HFF-Myc (cell line): ENCODE results near the gene USP27X.

Experiments
- DNase-seq: peaks from one replicate; pipeline ENCODE4 v3.0.0-alpha.2; 2011; ENCODE audit warnings: low read depth; ENCODE audit errors: extremely low read depth
- H3K4me3 ChIP-seq: replicated peaks from 2 replicates; pipeline ENCODE4 v1.5.1; 2011; ENCODE audit warnings: low read depth, mild to moderate bottlenecking, control low read depth, low read length
- CTCF ChIP-seq: IDR thresholded peaks from 2 replicates; pipeline ENCODE4 v1.5.1; 2012; ENCODE audit warnings: mild to moderate bottlenecking, low read depth, low read length, control low read depth; ENCODE audit errors: missing control alignments

Gene USP27X

GRCh38 chrX:49846522-49846921, 32.8 kb upstream of the USP27X start:
- no peak for TF ChIP-seq CTCF
- no peak overlapping the region for H3K4me3 ChIP-seq
- DNase-seq = no peak

- no peak for DNase-seq
- TF ChIP-seq CTCF = no peak
- H3K4me3 ChIP-seq = no peak overlapping the region
Observed at GRCh38 chrX:49848275-49848674, 31.0 kb upstream of the USP27X start.

- no peak overlapping the region for H3K4me3 ChIP-seq
- no peak for DNase-seq
- TF ChIP-seq CTCF = no peak
Observed at GRCh38 chrX:49850028-49850427, 29.3 kb upstream of the USP27X start.

GRCh38 chrX:49853661-49854060, 25.6 kb upstream of the USP27X start:
- no peak for DNase-seq
- no peak for TF ChIP-seq CTCF
- no peak overlapping the region for H3K4me3 ChIP-seq

DNA sequence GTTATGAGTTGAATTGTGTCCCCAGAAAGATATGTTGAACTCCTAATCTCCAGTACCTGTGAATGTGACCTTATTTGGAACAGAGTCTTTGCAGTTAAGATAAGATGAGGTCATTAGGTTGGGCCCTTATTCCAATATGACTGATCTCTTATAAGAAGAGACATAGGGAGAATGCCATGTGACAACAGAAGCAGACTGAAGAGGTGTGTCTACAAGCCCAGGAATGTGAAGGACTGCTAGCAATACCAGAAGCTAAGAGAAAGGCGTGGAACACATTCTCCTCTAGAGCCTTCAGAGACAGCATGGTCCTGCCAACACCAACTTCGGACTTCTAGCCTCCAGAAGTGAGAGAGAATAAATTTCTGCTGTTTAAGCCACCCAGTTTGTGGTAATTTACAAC, 22.5 kb upstream of the USP27X start:
- DNase-seq = no peak
- H3K4me3 ChIP-seq = no peak overlapping the region
- no peak for TF ChIP-seq CTCF

DNA sequence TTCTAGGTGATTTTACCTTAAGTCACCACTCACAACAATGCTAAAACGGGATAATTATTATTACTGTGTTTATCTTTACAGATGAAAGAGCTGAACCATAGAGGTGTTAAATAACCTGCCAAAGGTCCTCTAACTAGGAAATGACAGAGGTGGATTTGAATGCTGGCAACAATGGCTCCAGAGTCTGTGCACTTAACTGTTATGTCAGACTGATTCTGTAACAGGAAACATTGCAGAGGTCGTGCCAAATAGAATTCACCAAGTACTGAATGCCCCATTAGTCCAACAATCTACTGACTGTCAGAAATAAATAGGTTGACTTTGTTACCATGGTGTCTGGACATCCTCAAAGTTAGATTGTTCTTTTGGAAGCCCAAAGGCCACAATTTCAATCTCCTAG, 20.9 kb upstream of the USP27X start:
- no peak for TF ChIP-seq CTCF
- DNase-seq = no peak
- H3K4me3 ChIP-seq = no peak overlapping the region

- DNase-seq = no peak
- TF ChIP-seq CTCF = no peak
- no peak overlapping the region for H3K4me3 ChIP-seq
Observed at GRCh38 chrX:49859491-49859890, 19.8 kb upstream of the USP27X start.
